ENCODE measurements around the gene TMEM14C.

TMEM14C gene

DNA sequence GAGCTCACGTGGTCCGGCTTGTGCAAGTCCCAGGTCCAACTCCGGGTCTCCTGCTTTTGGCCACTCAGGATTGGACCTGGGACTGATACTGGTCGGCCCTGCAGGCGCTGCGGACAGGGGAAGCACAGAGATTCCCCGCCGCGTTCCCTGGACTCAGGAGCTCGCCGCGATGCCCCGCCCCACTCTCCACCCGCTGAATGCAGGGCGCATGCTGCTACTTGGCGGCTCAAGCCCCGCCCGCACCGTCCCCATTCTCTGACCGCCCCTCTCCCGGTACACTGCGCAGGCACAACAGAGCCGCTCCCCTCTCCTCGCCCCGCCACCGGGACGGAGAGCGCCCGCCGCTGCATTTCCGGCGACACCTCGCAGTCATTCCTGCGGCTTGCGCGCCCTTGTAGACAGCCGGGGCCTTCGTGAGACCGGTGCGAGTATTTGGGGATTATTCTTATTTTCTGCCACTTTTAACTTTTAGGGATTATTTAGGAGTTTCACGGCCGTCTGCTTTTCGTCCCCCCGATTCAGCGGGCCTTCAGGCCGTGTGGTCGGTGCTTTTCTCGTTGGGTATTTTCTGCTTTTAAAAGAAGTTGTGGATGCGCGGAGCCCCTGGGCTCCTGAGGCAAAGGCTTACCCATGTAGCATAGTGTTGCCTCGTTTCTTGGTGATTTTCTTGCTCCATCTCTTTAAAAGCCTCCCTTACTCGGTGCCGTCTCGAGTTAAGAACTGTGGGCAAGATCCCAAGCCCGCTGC, at the start of gene TMEM14C:
TSS of gene TMEM14C (plus strand) at position 251 of the 747 bp plus-strand sequence. CDS start 1,544 bp downstream, outside the sequence.
- TF ChIP-seq GATA3 (IDR thresholded peaks at IDR 0.05; ENCODE audit: low read depth, low read length), result no peak
- no peak for TF ChIP-seq GATA2 (IDR thresholded peaks at IDR 0.05; ENCODE audit: low read depth, low read length)

DNA sequence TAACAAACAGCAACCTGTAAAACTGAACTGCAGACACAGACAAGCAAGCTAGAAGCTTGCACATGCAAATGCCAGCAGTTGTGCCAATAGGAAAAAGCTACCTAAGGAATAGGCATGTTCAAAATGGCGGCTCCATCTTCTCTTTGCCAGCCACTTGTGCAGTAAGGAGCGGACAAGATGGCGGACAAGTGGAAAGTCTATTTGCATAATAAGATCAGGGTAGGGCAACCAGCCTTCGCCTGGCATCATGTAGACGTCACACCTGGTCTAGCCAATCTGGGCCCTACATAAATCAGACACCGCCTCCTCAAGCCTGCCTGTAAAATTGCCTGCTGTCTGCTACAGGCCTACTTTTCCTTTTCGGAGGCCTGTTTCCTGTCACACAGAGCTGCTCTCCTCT, 46.5 kb upstream of the TMEM14C start:
- TF ChIP-seq GATA3 (IDR thresholded peaks at IDR 0.05; ENCODE audit: low read depth, low read length) (no peak), GATA2 (IDR thresholded peaks at IDR 0.05; ENCODE audit: low read depth, low read length) (no peak)

DNA sequence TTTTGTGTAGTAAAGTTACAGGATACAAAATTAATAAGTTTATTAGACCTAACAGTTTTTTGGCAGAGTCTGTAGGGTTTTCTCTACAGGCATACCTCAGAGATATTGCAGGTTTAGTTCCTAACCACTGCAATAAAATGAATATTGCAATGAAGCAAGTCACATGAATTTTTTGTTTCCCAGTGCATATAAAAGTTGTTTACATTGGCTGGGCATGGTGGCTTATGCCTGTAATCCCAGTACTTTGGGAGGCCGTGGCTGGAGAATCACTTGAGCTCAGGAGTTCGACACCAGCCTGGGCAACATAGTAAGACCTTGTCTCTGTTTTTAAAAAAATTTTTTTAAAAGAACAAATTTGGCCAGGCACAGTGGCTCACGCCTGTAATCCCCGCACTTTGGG, 44.4 kb upstream of the TMEM14C start:
- TF ChIP-seq GATA2 (IDR thresholded peaks at IDR 0.05; ENCODE audit: low read depth, low read length) (no peak), GATA3 (IDR thresholded peaks at IDR 0.05; ENCODE audit: low read depth, low read length) (no peak)

DNA sequence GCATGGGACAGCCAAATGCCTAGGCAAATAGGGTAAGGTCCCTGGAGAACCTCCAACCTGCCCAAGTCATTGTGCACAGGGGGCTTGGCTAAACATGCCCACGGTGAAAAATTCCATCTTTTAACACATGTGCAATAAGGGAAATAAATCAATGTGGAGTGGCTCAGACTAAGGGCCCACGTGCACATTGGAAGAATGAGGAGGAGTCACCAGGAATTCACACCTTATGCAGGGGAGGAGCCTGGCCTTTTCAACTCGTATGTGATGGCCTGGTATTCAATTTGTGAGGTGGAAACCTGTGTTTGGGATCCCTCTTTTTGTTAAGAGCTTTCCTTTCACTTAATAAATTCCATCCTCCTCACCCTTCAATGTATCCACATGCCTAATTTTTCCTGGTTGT, 41.1 kb upstream of the TMEM14C start:
- no peak for TF ChIP-seq GATA3 (IDR thresholded peaks at IDR 0.05; ENCODE audit: low read depth, low read length)
- no peak for TF ChIP-seq GATA2 (IDR thresholded peaks at IDR 0.05; ENCODE audit: low read depth, low read length)

DNA sequence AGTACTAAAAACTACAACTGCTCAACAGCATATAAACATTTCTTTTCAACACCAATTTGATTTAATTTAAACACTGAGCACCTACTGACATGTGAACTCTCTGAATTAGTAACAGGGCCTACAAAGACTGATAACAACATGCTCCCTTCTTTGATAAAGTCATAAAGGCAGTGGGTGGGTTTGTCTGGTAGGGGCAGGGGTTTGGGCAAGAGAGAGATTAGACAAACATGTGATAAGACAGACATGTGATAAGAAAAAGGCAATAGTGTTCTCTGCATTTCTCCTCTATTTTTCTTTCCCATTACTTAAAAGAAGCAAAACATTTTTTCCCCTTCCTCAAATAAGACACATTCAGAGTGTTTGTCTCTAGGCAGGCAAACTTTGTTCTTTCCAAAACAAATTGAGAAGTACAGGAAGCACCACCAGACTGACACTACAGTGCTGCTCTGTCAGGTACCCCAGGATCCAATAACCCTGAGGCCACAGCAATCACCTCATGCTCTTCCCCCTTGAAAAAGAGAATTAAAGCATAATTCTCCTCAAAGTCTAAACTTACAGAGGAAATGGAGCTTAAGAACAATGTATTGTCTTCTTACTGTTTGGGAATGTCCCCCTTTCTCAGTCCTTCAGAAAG, 40.4 kb upstream of the TMEM14C start:
- no peak for TF ChIP-seq GATA3 (IDR thresholded peaks at IDR 0.05; ENCODE audit: low read depth, low read length)
- no peak for TF ChIP-seq GATA2 (IDR thresholded peaks at IDR 0.05; ENCODE audit: low read depth, low read length)

DNA sequence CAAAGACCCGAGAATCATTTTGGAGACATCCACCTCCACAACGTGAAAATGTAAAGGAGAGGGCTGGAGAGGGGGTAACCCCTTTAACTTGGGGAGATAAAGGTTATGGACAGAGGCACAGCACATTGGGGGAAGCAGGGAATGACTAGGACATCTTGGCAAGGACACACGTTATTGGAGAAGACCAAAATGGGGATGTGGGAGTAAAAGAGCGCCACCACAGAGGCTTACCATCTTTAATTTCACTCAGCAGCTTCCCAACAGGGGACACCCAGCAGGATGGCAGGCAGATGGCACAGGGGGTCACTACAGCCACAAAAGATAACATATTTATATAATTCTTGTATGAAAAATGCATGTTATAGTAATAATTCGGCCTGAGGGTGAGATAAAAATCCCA, 38.3 kb upstream of the TMEM14C start:
- TF ChIP-seq GATA3 (IDR thresholded peaks at IDR 0.05; ENCODE audit: low read depth, low read length) (no peak), GATA2 (IDR thresholded peaks at IDR 0.05; ENCODE audit: low read depth, low read length) (no peak)

DNA sequence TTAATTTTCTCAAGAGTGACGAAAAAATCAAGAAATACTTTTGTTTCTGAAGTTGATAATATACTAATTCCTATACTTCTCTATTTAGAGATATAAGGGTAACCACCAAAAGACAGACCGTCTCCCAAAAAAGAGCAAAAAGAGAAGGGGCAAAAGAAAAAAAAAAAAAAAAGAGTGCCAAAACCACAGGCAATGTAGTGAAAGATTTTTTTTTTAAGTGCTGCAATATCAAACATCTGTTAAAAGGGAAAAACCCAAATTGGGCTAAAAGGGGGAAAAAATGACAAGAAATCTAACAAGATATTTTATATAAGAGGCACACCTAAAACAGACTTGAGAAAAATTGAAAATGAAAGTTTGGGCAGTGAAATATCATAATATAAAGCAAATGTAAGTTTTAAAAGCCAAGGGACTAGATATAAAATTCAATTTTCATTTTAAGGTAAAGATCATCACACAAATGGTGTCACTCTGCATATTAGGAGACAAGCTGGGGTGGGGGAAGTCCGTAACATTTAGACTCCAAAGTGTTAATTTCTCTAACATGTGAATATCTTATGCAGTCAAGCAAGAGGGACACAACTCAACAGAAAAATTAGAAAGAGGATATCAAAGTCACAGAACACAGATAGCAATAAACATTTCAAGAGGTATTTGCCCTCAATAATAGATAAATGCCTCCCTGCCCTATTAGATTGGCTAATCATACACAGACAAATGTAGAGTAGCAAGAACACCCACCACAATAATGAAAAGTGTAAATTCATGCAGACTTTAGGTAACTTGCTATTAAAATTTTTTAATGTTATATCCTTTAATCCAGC, 37.6 kb upstream of the TMEM14C start:
- TF ChIP-seq GATA2 (IDR thresholded peaks at IDR 0.05; ENCODE audit: low read depth, low read length) (no peak), GATA3 (IDR thresholded peaks at IDR 0.05; ENCODE audit: low read depth, low read length) (no peak)

DNA sequence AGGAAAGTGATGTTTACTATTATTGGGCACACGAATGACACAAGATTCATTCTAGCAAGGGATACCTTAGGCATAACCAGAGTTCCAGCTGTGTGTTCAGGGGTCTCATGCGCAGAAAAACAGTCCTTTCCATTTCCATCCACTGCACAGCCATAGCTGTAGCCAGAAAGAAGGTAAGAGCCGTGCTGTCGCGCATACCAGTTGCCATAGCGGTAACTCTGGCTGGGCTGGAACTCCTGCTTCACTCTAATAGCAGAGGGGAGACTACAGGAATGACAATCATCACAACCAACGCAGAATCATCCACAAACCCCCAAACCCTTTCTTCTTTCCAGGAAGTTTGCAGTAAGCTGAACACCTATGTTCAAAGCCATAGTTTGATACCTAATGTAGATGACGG, 36.0 kb upstream of the TMEM14C start:
- no peak for TF ChIP-seq GATA3 (IDR thresholded peaks at IDR 0.05; ENCODE audit: low read depth, low read length)
- TF ChIP-seq GATA2 (IDR thresholded peaks at IDR 0.05; ENCODE audit: low read depth, low read length), result no peak

DNA sequence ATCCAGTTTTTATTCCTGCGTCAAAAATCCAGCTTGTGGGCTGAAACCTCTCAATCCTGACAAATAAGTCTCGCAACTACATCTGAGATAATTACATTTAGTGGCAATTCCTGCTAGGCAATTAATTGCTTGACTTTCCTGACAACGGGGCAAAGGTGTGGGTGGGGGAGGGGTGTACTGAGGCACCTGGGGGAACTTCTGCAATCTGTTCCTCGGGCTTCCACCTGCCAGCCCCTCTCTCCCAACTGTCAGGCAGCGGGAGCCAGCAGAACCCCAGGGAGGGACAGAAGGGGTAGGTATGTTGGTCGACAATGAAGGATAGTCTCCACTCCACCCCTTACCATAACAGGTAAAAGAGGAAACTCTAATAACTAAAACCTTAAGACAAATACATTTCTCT, 35.3 kb upstream of the TMEM14C start:
- TF ChIP-seq GATA3 (IDR thresholded peaks at IDR 0.05; ENCODE audit: low read depth, low read length), result no peak
- no peak for TF ChIP-seq GATA2 (IDR thresholded peaks at IDR 0.05; ENCODE audit: low read depth, low read length)

DNA sequence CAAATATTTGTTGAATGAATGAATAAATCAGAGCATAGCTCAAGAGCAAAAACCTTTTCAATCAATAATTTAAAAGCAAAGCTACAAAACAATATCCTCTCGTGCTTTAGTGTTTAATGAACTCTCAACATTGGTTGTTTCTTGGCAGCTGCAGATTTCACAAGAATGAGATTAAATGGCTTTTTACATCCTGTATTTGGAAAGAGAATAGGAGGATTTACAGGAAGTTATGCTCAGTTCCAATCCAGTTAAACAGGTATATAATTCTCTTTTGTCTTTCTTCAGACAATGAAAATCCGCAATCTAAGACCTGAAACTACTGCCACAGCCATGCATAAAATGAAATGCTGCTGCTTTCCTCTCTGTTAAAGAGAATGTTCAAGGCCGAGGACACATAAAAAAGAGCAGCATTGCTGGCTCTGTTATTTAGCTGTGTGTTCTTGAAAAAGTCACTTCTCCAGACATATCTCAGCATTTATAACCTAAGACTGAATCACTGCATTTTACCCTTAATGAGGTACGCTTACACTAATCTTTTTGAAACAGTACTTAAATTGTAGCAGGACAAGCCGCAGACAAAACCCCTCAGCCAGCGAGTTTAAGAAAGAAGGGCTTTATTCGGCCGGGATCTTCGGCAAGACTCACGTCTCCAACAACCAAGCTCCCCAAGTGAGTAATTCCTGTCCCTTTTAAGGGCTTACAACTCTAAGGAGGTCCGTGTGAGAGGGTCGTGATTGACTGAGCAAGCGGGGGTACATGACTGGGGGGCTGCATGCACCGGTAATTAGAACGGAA, 32.0 kb upstream of the TMEM14C start:
- no peak for TF ChIP-seq GATA2 (IDR thresholded peaks at IDR 0.05; ENCODE audit: low read depth, low read length)

DNA sequence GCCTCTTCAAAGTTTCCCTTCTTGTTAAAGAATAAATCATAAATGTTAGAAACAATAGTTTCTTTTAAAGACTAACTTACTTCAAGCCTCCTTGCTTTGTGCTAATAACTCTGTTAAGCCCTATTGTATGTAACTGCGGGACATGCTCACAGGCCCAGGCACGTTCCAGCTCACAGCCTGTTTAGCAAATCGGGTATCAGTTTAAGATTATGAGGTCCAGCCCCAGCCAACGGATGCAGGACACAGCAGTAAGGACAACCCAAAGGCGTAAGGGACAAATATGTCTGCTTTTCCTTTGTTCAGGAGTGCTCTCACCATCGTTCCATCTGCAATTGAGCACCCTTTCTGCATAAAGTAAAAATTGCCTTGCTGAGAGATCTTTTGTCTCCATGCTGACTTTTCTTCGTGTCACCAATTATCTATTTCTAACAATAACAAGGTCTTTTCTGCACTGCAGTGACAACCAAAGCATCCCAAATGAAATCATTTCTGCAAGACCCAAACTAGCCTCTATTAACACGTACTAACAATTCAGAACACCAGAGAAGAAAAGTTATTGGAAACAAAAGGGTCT, 29.8 kb upstream of the TMEM14C start:
- TF ChIP-seq GATA3 (IDR thresholded peaks at IDR 0.05; ENCODE audit: low read depth, low read length) (no peak), GATA2 (IDR thresholded peaks at IDR 0.05; ENCODE audit: low read depth, low read length) (no peak)

DNA sequence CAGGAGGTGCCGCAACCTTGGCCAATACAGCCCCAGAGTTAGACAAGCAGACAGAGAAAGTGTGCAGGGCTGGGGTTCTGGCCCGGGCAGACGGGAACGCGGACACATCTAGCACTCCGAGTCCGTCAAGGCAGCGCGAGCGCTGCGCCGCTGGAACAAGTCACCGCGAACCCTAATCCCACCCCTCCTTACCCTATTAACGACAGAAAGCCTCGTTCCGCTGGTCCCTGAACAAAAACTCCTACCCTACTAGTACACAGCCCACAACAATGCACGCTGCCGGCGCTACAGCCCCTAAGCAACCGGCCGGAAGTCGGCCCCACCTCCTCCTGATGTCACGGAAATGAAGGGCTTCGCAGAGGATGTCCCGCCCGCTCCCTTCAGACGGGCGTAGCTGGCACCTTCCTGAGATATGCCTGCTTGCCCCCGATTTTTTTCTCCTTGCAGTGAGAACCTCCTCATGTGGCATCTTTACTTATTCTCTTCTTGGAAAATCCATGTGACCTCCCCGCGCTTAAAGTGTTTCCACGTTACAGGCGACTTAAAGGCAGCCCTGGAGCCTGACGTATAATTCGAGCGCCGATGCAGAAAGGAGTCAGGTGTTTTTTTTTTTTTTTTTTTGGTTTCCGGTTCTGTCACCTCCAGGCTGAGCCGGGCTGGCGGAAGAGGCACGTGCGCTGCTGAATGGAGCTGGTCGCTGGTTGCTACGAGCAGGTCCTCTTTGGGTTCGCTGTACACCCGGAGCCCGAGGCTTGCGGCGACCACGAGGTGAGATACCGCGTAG, 28.4 kb upstream of the TMEM14C start, which contains the start of the genes C6orf52 and PAK1IP1:
TSS of gene C6orf52 (minus strand) at position 315 of the 784 bp plus-strand sequence. CDS start 7,066 bp downstream, outside the sequence.
TSS of gene PAK1IP1 (plus strand) at position 671 of the 784 bp plus-strand sequence. CDS start at position 685, 14 bp downstream.
- TF ChIP-seq GATA2 (IDR thresholded peaks at IDR 0.05; ENCODE audit: low read depth, low read length) (no peak), GATA3 (IDR thresholded peaks at IDR 0.05; ENCODE audit: low read depth, low read length) (no peak)

All from SH-SY5Y (cell line).